ENCODE data around the gene MESP1.

Gene MESP1

DNA sequence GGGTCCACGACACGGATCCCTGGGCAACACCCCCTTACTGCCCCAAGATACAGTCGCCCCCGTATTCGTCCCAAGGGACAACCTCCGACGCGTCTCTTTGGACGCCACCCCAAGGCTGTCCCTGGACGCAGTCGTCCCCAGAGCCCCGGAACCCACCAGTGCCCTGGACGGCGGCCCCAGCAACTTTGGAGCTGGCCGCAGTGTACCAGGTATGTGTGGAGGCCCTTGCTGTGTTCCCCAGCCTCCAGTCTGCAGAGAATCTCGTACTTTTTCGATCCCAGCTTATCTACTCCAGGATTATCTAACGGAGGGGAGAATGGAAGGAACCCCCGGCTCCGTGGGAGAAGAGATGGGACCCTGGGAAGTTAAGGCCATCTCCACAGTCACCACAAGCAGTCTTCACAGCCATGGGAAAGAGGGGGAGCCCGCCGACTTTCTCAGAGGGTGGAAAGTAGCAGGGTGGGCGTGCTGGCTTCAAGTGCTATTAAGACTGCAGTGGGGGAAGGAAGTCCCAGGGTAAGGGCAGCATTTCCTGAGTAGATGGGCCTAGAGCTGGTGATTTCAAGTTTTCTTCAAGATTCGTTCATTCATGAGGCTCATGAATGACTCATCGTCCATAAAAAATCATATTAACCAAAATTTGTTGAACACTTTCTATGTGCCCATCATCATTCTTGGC, 26.2 kb upstream of the MESP1 start:
- H3K36me3 ChIP-seq (ENCODE audit: control insufficient read depth in 2 of 2, insufficient read depth in 1 of 2, low read length in 2 of 2) = no peaks in the 10 kb centered on the region
- ChIA-PET POLR2A (no interaction called here), CTCF (interaction anchor here (0.6 to 7.9 kb wide), 9 partner anchors 16 to 1470 kb away, joined by 3 to 89 read pairs (median 3); no protein-coding TSS in a partner anchor)
- no peak overlapping the region for H3K27ac ChIP-seq (ENCODE audit: extremely low read depth, low read depth, low read length)
- H3K4me3 ChIP-seq (ENCODE audit: low read depth, low read length) = no peak overlapping the region
- TF ChIP-seq ZNF174 (tag by site-specific recombination; IDR thresholded peaks at IDR 0.05) (no peak), ZNF24 (tag by site-specific recombination; IDR thresholded peaks at IDR 0.05) (no peak), ZFHX2 (tag by site-specific recombination; conservative IDR thresholded peaks at IDR 0.05) (peak; percentile 63), EGR2 (tag by site-specific recombination; IDR thresholded peaks at IDR 0.05; ENCODE audit: low read depth) (peak; percentile 60), ZNF473 (tag by site-specific recombination; IDR thresholded peaks at IDR 0.05) (no peak)
- TF ChIP-seq, protein P1, sequence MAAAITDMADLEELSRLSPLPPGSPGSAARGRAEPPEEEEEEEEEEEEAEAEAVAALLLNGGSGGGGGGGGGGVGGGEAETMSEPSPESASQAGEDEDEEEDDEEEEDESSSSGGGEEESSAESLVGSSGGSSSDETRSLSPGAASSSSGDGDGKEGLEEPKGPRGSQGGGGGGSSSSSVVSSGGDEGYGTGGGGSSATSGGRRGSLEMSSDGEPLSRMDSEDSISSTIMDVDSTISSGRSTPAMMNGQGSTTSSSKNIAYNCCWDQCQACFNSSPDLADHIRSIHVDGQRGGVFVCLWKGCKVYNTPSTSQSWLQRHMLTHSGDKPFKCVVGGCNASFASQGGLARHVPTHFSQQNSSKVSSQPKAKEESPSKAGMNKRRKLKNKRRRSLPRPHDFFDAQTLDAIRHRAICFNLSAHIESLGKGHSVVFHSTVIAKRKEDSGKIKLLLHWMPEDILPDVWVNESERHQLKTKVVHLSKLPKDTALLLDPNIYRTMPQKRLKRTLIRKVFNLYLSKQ (tag by site-specific recombination; IDR thresholded peaks at IDR 0.05; ENCODE audit: borderline replicate concordance) = no peak
- H3K4me1 ChIP-seq (ENCODE audit: control insufficient read depth, insufficient read depth, low read length) = no peaks in the 10 kb centered on the region; the same call in 1 of the 2 replicates
- H3K9me3 ChIP-seq (ENCODE audit: control insufficient read depth, insufficient read depth, low read depth, low read length) = no peaks in the 10 kb centered on the region

DNA sequence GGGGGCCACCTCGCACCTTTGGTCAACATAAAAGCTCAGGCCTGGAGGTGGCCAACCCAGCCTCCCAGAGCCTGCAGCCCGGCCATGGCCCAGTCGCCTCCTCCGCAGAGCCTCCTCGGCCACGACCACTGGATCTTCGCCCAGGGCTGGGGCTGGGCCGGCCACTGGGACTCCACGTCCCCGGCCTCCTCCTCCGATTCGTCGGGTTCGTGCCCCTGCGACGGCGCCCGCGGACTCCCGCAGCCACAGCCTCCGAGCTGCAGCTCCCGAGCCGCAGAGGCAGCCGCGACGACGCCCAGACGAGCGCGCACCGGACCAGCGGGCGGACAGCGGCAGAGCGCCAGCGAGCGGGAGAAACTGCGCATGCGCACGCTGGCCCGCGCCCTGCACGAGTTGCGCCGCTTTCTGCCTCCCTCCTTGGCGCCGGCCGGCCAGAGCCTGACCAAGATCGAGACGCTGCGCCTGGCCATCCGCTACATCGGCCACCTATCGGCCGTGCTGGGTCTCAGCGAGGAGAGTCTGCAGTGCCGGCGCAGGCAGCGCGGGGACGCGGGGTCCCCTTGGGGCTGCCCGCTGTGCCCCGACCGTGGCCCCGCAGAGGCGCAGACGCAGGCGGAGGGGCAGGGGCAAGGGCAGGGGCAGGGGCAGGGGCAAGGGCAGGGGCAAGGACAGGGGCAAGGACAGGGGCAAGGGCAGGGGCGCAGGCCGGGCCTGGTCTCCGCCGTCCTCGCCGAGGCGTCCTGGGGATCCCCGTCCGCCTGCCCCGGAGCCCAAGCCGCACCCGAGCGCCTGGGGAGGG, 25.4 kb upstream of the MESP1 start, which contains the start of gene MESP2:
MESP2 (plus strand) TSS at position 59 of the 799 bp plus-strand sequence; CDS start at position 85, 26 bp downstream.
- Histone ChIP-seq H3K4me3 (ENCODE audit: low read depth, low read length) (peak within 1 kb of the TSS; percentile 27), H3K27ac (ENCODE audit: extremely low read depth, low read depth, low read length) (peak within 1 kb of the TSS; percentile 10; the same call in 1 of the 2 replicates), H3K36me3 (ENCODE audit: control insufficient read depth in 2 of 2, insufficient read depth in 1 of 2, low read length in 2 of 2) (no peaks in the 10 kb centered on the region), H3K9me3 (ENCODE audit: control insufficient read depth, insufficient read depth, low read depth, low read length) (no peaks in the 10 kb centered on the region), H3K4me1 (ENCODE audit: control insufficient read depth, insufficient read depth, low read length) (no peaks in the 10 kb centered on the region; the same call in 1 of the 2 replicates)
- CTCF ChIA-PET = interaction anchor here (0.9 to 7.9 kb wide), 4 partner anchors 16 to 98 kb away, joined by 3 to 89 read pairs (median 4); no protein-coding TSS in a partner anchor
- POLR2A ChIA-PET = interaction anchor here (0.9 kb wide), 1 partner anchor 98 kb away, joined by 3 read pairs; no protein-coding TSS in a partner anchor
- TF ChIP-seq ZNF23 (tag by site-specific recombination; IDR thresholded peaks at IDR 0.05; ENCODE audit: borderline replicate concordance) = no peak
- TF ChIP-seq, protein P2, sequence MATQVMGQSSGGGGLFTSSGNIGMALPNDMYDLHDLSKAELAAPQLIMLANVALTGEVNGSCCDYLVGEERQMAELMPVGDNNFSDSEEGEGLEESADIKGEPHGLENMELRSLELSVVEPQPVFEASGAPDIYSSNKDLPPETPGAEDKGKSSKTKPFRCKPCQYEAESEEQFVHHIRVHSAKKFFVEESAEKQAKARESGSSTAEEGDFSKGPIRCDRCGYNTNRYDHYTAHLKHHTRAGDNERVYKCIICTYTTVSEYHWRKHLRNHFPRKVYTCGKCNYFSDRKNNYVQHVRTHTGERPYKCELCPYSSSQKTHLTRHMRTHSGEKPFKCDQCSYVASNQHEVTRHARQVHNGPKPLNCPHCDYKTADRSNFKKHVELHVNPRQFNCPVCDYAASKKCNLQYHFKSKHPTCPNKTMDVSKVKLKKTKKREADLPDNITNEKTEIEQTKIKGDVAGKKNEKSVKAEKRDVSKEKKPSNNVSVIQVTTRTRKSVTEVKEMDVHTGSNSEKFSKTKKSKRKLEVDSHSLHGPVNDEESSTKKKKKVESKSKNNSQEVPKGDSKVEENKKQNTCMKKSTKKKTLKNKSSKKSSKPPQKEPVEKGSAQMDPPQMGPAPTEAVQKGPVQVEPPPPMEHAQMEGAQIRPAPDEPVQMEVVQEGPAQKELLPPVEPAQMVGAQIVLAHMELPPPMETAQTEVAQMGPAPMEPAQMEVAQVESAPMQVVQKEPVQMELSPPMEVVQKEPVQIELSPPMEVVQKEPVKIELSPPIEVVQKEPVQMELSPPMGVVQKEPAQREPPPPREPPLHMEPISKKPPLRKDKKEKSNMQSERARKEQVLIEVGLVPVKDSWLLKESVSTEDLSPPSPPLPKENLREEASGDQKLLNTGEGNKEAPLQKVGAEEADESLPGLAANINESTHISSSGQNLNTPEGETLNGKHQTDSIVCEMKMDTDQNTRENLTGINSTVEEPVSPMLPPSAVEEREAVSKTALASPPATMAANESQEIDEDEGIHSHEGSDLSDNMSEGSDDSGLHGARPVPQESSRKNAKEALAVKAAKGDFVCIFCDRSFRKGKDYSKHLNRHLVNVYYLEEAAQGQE (tag by site-specific recombination; IDR thresholded peaks at IDR 0.05) = peak; percentile 73
- TF ChIP-seq ZNF558 (tag by site-specific recombination; IDR thresholded peaks at IDR 0.05) = no peak
- no peak for TF ChIP-seq ZNF248 (tag by site-specific recombination; IDR thresholded peaks at IDR 0.05)
- TF ChIP-seq, protein P3, sequence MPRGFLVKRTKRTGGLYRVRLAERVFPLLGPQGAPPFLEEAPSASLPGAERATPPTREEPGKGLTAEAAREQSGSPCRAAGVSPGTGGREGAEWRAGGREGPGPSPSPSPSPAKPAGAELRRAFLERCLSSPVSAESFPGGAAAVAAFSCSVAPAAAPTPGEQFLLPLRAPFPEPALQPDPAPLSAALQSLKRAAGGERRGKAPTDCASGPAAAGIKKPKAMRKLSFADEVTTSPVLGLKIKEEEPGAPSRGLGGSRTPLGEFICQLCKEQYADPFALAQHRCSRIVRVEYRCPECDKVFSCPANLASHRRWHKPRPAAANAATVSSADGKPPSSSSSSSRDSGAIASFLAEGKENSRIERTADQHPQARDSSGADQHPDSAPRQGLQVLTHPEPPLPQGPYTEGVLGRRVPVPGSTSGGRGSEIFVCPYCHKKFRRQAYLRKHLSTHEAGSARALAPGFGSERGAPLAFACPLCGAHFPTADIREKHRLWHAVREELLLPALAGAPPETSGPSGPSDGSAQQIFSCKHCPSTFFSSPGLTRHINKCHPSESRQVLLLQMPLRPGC (tag by site-specific recombination; IDR thresholded peaks at IDR 0.05) = no peak
- TF ChIP-seq ZSCAN30 (tag by site-specific recombination; IDR thresholded peaks at IDR 0.05) = 0 out of 2 replicates have a peak, but pooled peaks have one; percentile 33
- no peak for TF ChIP-seq SALL2 (tag by site-specific recombination; IDR thresholded peaks at IDR 0.05; ENCODE audit: borderline replicate concordance)
- TF ChIP-seq ZNF529 (tag by site-specific recombination; IDR thresholded peaks at IDR 0.05; ENCODE audit: insufficient replicate concordance) = no peak
- TF ChIP-seq ZNF404 (tag by site-specific recombination; IDR thresholded peaks at IDR 0.05) = no peak
- TF ChIP-seq, protein P4, sequence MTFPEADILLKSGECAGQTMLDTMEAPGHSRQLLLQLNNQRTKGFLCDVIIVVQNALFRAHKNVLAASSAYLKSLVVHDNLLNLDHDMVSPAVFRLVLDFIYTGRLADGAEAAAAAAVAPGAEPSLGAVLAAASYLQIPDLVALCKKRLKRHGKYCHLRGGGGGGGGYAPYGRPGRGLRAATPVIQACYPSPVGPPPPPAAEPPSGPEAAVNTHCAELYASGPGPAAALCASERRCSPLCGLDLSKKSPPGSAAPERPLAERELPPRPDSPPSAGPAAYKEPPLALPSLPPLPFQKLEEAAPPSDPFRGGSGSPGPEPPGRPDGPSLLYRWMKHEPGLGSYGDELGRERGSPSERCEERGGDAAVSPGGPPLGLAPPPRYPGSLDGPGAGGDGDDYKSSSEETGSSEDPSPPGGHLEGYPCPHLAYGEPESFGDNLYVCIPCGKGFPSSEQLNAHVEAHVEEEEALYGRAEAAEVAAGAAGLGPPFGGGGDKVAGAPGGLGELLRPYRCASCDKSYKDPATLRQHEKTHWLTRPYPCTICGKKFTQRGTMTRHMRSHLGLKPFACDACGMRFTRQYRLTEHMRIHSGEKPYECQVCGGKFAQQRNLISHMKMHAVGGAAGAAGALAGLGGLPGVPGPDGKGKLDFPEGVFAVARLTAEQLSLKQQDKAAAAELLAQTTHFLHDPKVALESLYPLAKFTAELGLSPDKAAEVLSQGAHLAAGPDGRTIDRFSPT (tag by site-specific recombination; IDR thresholded peaks at IDR 0.05) = no peak
- TF ChIP-seq ZNF548 (tag by site-specific recombination; IDR thresholded peaks at IDR 0.05) = no peak
- TF ChIP-seq ZBTB8A (tag by site-specific recombination; IDR thresholded peaks at IDR 0.05) = peak; percentile 47; the same call in 1 of the 2 replicates
- TF ChIP-seq ZSCAN16 (tag by site-specific recombination; IDR thresholded peaks at IDR 0.05) = no peak
- peak; percentile 84 for TF ChIP-seq ZBTB17 (tag by site-specific recombination; IDR thresholded peaks at IDR 0.05)
- TF ChIP-seq ZNF324 (tag by site-specific recombination; IDR thresholded peaks at IDR 0.05) = no peak
- no peak for TF ChIP-seq ZNF394 (tag by site-specific recombination; IDR thresholded peaks at IDR 0.05; ENCODE audit: borderline replicate concordance)
- TF ChIP-seq ZNF777 (tag by site-specific recombination; IDR thresholded peaks at IDR 0.05; ENCODE audit: borderline replicate concordance) = peak; percentile 83; the same call in 1 of the 2 replicates
